UCSD-AML1 (cell line): ENCODE results near the gene MICOS13.
"Not testable (repeated sequence)": the region's sequence is repeated elsewhere in the genome, so short reads cannot be mapped to it uniquely, and the experiment has no call there.

ENCODE experiments used
- DNase-seq: peaks from one replicate; lab custom pipeline; 2025; ENCODE audit not compliant: unreplicated experiment; lab: John Stamatoyannopoulos, UW

The MICOS13 gene, protein sequence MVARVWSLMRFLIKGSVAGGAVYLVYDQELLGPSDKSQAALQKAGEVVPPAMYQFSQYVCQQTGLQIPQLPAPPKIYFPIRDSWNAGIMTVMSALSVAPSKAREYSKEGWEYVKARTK

DNA sequence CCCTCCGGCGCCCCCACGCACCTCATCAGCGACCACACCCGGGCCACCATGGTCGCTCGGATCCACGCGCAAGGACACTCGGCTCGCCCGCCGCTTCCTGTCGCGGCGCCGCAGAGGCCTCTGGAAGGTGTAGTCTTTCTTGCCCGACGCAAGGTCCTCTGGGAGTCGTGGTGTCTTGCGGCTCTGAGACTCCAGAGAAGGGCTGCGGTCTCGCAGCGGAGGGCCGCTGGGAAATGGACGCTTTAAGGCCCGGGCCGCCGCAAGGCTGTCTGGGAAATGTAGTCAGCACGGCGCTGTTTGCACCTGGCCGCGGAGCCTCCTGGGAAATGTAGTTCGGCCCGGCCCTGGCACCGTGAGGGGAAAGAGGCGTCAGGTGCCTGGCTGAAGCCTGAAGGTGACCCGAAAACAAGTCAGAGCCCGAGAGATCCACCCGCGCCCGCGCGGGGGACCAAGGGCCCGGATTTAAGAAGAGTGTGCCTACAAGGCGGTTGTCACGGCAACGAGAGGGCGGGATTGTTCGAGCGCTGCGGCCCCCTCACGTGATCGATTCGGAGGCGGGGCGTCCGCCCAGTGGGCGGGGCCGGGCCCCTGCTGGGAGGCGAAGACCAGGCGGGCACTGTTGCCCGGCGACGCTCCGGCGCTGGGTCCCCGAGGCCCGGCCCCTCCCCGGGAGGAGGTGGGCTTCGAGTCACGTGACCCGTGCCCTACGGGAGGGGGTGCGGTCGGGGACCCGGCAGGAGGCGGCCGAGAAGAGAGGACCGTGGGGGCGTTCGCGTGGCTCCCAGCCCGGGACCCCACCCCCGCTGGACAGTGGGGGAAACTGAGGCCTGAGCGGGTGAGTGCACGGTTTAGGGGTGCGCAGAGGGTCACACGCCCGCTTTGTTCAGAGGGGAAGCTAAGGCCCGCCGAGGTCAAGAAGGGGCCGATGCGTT, at the start of gene MICOS13, which contains the start of gene HSD11B1L:
Gene MICOS13 (minus strand): TSS at position 80 of the 932 bp plus-strand sequence. CDS start 30 bp downstream, at position 50.
Gene HSD11B1L (plus strand): TSS at position 591 of the 932 bp plus-strand sequence. CDS start 3,806 bp downstream, outside the sequence.
- peak; percentile 98 for DNase-seq

DNA sequence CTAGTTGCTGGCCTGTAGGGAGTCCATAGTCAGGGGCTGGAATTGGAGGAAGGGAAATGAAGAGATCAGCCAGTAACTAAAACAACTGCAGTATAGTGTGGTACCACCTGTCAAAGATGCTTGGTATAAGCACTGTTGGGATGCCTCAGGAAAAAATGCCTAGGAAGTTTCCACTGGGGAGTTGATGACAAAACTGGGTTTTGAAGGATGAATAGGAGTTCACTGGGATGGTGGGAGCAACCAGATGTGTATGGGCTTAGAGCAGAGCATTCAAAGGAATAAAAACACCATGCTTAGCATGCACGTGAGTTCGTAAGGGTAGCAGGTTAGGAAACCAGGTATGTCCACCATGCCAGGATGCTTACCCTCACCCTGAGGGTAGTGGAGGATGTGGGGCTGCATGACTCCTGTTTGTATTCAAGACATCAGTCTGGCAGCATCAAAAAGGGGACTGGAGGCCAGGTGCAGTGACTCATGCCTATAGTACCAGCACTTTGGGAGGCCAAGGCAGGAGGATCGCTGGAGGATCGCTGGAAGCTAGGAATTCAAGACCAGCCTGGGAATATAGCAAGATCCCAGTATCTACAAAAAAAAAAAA, 47.2 kb upstream of the MICOS13 start:
- DNase-seq, result no peak

DNA sequence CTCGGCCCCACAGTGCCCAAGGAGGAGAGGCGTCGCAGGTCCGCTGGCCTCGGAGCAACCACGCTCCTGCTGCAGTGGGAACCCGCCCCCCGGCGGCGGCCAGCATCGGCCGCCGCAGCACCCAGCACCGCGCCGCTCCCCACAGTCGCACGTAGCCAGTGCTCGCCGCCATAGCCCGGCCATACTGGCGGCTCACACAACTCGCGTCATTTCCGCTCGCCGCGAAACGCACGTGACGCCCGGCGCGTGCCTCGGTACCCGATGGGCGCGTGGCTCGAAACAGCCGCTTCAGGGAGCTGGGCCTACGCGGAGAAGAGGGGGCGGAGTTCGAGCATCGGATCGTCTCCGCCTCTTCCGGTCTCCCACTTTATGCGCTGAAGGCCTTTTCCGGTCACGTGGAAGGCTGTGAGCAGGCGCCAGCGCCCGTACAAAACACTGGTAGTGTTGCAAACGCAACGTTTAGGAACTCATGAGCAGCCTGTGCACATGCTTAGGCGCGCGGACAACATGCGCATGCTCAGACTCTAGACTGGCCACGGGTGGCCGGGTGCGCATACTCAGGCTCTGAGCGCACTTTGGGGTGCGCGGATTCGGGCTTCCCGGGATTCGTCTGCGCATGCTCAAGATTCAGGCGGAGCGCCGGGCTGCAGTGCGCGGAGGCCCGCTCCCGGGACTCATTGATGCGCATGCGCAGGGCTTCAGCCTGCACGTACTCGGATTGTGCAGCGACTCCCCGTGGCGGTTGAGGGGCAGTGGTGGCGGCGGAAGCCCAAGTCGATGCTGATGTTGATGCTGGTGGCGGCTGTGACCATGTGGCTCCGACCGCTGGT, 39.9 kb upstream of the MICOS13 start, which contains the start of the genes CATSPERD and LONP1:
Gene CATSPERD (plus strand): TSS at position 677 of the 830 bp plus-strand sequence. CDS start 101 bp downstream, at position 778.
Gene LONP1 (minus strand): TSS at position 186 of the 830 bp plus-strand sequence. CDS start 14 bp downstream, at position 172.
- DNase-seq, result peak; percentile 99

DNA sequence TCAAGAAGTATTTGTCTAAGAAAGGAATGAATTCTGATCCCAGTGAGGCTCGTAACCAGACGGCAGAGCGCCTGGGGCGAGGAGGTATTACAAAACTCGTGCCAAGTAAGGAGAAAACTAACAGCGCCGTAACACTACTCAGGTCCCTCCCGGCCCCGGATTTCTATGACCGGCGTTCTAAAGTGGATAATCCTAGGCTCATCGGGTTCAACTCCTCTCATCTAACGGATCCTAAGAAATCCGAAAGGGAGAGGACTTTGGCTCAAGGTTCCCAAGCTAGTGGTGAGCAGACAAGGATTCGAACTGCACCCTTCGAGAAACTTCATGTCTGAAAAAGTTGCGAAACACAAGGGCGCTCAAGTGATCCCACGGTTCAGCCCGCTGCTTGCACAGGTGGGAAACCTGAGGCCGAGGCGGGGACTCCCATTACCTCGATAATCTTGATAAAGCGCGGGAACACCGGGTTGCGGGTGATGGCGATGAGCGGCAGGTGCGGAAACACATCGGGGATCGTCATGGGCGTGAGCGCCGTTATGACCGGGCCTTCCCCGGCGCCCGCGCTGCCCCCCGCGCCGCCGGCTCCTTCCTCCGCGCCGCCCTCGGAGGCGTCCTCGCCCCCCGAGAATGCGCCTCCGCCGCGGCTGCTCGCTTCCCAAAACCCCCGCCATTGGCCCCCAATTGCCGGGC, 39.1 kb upstream of the MICOS13 start:
- DNase-seq, result no peak

DNA sequence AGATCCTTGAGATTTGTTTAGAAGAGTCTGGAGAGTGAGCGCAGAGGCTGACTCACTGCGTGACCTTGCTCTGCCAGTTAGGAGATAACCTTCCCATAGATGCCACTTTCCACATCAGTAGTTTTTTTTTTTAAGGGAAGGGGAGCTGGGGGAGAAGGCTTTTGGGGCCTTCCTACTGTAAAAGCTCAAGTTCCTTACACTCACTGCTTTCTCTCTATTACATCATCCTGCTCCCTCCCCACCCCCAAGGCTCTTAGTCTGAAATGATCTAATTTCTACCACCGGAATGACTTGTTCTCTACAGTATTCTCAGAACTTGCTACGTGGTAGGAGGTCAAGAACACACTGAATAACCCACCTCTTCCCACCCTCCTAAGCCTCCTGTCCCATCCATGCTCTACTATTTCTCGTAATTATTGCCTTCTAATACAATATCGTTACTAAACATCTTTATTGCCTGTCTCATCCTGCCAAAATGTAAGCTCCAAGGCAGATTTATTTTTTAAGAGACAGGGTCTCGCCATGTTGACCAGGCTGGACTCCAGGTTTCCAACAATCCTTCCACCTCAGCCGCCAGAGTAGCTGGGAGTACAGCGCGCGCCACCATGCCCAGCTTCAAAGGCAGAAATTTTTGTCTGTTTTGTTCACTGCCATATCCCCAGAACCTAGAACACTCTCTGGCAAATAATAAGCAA, 38.4 kb upstream of the MICOS13 start:
- DNase-seq, result peak; percentile 31

DNA sequence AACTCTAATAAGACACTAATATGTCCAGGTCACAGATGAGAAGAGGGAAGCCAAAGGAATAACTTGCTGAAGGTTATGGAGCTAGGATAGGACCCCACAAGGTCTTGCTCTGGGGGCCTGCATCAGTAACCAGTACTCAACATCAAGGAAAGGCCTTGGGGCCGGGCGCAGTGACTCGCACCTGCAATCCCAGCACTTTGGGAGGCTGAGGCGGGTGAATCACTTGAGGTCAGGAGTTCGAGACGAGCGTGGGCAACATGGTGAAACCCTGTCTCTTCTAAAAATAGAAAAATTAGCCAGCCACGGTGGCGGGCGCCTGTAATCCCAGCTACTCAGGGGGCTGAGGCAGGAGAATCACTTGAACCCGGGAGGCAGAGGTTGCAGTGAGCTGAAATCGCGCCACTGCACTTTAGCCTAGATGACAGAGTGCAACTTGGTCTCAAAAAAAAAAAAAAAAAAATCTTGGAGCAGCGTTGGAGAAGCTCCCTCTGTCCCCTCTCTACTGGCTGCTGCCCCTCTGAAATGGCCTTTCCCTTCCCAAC, 37.8 kb upstream of the MICOS13 start:
- no peak for DNase-seq

DNA sequence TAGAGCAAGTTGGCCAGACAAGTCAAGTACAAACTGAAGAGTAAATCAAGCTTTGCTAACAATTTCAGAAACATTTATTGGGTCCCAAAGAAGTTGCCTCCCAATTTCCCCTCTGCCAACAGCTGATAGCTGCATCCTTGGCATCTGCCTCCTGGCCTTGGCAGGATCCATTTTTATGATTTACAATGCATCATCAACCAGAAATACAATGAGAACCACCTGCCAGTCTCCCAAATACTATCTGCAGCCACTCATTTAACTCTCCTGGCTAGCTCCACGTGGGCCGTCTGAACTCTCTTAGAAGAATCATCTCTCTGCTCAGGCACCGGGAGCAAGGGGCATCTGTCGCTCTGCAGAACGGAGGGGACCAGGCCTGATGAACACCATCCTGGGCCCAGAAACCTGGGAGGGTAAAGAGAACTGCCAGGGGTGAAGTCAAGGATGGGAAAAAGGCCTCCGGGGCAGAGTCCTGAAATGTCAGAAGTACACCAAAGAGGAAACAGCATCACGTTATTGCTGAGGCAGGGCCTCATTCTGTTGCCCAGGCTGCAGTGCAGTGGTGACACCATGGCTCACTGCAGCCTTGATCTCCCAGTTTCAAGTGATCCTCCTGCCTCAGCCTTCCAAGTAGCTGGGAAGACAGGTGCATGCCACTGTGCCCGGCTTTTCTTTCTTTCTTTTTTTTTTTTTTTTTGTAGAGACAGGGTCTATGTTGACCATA, 37.1 kb upstream of the MICOS13 start:
- DNase-seq, result no peak

DNA sequence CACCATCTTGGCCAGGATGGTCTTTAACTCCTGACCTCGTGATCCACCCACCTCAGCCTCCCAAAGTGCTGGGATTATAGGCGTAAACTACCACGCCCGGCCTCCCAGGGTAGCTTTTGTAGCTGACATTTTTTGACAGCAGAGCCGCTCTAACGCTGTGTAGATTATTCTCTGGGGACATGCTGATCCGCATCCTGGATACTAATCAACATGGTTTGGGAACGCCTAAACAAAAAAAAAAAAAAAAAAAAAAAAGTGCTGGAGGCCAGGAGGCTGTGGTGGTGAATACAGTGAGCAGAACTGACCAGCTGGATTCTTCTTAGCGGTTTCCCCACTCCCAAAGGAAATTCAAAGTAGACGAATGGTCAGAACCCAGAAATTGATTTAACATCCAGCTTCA, 34.5 kb upstream of the MICOS13 start:
- no peak for DNase-seq

DNA sequence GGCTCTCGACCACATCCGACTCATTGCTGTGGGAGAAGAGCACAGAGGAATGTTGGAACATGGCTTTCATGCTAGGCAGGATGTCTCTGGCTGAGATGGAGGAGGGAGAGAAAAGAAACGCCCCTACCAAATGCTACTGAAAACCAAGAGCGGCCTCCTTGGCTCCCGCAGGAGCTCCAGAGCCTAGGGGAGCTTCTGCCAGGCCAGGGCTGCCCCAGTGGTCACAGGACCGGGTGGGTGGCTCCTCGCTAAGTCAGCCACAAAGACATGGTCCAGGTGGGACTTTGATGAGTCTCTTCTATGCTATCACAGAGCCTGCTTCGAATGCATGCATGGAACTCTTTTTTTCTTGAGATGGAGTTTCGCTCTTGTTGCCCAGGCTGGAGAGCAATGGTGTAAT, 32.9 kb upstream of the MICOS13 start:
- DNase-seq, result no peak

DNA sequence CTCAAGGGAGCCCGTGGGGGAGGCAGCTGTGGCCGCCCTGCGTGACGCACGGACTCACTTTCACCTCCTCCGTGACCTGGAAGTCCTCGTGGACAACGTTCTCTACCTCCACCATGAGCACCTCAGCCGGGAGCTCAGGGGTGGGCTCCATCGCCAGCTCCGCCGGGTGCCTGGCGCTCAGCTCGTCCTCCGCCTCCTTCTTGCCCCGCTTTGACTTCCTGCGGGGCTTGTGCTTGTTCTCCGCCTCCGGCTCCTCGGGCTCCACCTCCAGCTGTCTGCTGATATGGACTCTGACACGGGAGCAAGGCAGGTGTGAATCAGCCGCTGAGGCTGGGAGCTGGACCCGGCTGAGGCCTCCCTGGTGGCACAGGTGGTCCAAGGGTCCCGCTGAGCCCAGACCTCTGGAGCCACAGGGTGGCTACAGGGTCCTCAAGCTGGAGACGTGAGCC, 31.4 kb upstream of the MICOS13 start:
- no peak for DNase-seq

DNA sequence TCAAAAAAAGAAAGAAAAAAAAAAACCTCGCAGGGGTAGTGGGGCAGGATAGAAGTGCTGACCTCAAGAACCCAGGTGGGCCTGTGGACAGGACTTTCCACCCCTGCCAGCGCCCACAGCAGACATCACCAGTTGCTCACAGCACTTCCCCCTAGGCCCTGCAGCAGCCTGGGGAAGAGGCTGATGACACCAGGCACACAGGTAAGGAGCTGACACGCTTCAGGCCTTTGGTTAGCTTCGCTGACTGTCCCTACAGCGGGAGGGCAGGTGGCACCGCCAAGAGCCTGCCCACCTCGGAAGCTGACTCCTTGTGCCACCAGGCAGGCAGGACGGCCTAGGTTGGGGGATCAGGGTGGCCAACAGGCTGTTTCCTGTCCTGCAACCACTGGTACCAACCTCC, 30.7 kb upstream of the MICOS13 start:
- no peak for DNase-seq

DNA sequence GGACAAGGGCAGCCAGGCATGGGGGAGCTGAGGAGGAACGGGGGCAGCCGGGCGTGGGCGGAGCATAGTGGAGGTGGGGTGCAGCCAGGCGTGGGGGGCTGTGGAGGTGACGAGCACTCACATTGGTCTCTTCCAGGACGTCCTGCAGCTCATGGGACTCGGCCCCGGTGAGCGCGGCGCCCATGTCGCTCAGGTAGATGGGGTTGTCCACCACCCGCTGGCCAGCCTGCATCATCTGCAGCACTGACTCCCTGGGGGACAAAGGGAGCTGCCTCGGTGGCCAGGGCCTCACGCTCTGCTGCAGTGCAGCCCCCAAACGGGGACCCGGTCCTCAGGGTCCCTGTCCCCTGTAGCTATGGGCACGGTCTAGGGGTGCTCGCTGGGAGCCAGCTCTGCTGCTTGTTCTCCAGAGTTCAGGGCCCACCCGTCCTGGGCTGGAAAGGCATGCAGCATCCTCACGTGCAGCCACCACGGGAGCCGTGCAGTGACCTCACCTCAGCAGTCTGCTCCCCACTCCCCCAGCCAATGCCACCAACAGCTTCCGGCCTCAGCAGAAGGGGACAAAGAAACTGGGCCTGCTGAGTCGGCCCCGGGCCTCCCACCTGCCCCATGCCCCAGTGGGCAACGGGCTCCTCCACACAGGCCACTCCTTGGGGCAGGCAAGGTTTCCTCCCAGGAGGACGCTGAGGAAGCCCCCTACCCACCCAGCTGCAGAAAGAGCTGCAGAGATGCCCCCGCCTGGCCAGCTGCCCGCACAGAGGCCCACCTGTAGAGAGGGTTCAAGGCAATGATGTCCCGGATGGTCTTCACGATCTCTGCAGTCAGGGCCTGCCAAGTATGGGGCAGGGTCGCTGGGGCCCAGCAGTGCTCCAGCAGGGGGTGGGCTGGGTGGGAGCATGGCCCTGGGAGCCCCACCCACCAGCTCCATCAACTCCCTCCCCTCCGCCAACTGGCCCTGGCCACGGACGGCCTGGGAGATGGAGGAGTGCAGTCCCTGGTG, 27.6 kb upstream of the MICOS13 start:
- no peak for DNase-seq

DNA sequence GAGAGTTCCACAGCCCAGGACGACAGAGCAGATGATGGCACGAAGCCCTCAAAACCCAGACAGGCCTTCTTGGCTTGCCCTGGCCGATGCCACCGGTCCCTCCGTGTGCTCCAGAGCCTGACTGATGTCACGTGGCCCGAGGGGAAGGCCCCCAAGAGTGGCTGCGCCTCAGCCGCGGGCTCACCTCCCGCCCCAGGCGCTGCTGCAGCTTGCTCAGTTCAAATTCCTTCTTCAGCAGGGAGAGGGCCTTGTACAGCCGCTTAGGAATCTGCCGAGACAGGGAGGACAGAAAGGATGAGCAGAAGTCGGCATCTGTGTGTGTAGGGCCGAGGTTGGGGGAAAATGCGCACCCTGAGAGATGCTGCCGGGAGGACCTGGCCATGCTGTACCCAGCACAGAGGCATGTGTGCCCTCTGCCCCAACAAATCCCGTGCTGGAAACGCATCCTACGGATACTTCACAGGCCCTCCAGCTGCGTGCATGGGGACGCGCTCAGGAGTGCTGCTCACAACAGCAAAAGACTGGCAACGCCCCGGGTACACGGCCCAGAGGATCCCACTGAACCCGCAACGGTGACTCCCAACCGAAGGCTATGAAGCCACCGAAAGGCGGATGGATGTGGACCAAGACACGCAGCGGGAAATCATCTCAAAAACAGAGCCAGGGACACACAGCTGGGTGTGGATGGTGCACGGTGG, 26.7 kb upstream of the MICOS13 start:
- DNase-seq, result no peak

DNA sequence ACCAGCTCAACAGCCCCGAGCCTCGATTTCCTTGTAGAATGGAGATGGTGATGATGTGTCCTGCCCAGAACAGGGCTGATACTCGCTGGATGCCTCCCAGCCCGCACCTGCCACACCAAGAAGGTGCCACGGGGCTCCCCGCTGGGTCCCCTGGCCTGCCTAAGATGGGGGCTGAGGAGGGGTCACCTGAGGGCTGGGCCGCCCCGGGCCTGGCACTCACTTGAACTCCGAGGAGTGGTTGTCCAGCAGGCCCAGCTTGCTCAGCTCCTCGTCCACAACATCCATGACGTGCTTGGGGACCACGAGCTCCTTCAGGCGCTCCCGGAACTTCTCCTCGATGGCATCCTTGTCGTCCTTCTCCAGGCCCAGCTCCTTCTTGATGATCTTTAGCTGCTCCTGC, 25.2 kb upstream of the MICOS13 start:
- no peak for DNase-seq

DNA sequence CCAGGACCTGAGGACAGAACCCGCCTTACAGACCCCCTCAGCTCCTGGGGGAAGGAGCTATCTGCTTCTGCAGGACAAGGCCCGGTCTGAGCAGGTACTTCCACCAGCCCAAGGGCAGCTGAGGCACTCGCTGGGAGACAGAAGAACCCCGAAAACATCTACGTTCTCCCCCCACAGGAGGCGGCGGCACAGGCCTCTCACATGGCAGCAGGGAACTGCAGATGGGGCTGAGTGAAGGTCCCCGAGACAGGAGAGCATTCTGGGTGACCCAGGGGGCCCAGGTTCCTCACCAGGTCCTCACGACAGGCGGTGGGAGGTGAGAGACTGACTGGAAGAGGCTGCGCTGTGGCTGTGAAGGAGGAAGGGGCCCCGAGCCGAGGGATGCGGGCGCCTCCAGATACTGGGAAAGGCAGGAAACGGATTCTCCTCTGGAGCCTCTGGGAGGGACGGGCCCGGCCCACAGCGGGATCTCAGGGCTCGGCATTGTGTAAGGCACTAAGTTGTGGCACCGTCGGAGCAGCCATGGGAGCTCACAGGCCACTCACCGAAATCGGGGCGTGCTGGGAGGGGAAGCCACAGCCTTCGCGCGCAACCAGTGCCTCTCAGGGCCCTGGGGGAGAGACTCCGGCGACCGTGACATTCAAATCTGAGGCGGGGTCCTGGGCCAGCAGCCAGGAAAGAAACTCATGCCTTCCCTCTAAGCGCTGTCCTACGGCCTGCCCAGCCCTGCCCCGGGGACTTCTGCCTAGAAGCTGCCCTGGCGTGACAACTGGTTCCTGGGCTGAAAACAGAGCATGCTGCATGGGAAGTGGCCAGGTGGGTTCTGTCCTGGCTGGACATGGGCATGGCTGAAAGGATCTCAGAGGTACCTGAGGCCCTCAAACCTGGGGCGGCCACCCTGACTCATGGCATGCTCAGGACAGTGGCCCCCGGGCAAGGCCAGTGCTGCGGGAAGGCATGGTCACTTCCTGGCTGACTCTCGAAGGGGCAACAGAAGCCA, 23.8 kb upstream of the MICOS13 start:
- DNase-seq, result no peak

DNA sequence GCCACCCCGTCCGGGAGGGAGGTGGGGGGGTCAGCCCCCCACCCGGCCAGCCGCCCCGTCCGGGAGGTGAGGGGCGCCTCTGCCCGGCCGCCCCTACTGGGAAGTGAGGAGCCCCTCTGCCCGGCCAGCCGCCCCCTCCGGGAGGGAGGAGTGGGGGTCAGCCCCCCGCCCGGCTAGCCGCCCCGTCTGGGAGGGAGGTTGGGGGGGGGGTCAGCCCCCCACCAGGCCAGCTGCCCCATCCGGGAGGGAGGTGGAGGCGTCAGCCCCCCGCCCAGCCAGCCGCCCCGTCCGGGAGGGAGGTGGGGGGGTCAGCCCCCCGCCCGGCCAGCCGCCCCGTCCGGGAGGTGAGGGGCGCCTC, 21.7 kb upstream of the MICOS13 start:
- DNase-seq, result not testable (repeated sequence)
